Adrenal gland (tissue), 12 donors: Measurements from ENCODE around the gene FAM124B. TPM values are rescaled to one million over a fixed set of nuclear protein-coding genes. Genes with fewer than 3 reads are reported as not detected.
A peak's percentile ranks its signal among the peaks of the same experiment; 100 is the strongest.

Experiments
- DNase-seq, 7 donors: peaks; one replicate each; pipeline ENCODE4 v3.0.0-alpha.2; 2019 to 2020
- H3K27ac ChIP-seq, 5 donors: fragments of 200-600 bp; sonication (generic) in 4 of 5; 1 replicate in 3 of 5; 2 replicates in 2 of 5; pipeline versions ENCODE4 v1.5.1 to v1.8.0; 2016 to 2020; ENCODE audit warnings: mild to moderate bottlenecking in 1 of 5
- H3K27me3 ChIP-seq: fragments of 200-600 bp; 2 replicates; pipeline ENCODE4 v1.8.0; 2021
- H3K36me3 ChIP-seq, 2 donors: fragments of 200-600 bp; replicated peaks in 1 of 2; 1 replicate in 1 of 2; 2 replicates in 1 of 2; pipeline versions ENCODE4 v1.5.1 to v1.8.0; 2018 to 2022
- H3K4me1 ChIP-seq, 2 donors: fragments of 200-600 bp; replicated peaks in 1 of 2; 1 replicate in 1 of 2; 2 replicates in 1 of 2; pipeline versions ENCODE4 v1.5.1 to v1.8.0; 2018 to 2021
- H3K4me3 ChIP-seq, 4 donors: fragments of 200-600 bp; sonication (generic) in 3 of 4; one replicate each; pipeline ENCODE4 v1.5.1; 2016 to 2018
- H3K9me3 ChIP-seq, 3 donors: fragments of 200-600 bp; sonication (generic) in 1 of 3; replicated peaks in 1 of 3; 1 replicate in 2 of 3; 2 replicates in 1 of 3; pipeline versions ENCODE4 v1.5.1 to v1.8.0; 2016 to 2021
- POLR2A ChIP-seq, 2 donors: fragments of 450-650 bp; IDR thresholded peaks; one replicate each; pipeline ENCODE4 v1.6.1; 2017; ENCODE audit warnings: antibody characterized with exemption in 2 of 2, mild to moderate bottlenecking in 2 of 2, moderate library complexity in 1 of 2
- WGBS, 4 donors: extraction: QIAGEN DNeasy Blood & Tissue Kit in 2 of 4; methylation state at CpG; one replicate each; pipeline versions ENCODE4 v1.1.5 to v1.1.7; 2013 to 2017; 5-methylcytosine and 5-hydroxymethylcytosine counted together
- intact Hi-C, 2 donors: fragments of 100-400 bp; cut with DNase I; formaldehyde crosslinking; loops; one replicate each; pipeline versions ENCODE4 v1.14.1 to v1.15.0; 2022 to 2023
- polyA plus RNA-seq, 3 donors: library from polyadenylated mRNA; stranded (reverse); fragments of 200-250 nt in 2 of 3; fragments of 350-450 nt in 1 of 3; fragmentation: Illumina TruSeq in 1 of 3; extraction: RNeasy Lipid Tissue Mini Kit (QIAGEN cat#74804) in 1 of 3; gene quantifications; one replicate each; pipeline ENCODE4 v1.2.3, GENCODE V29; 2013 to 2014
- total RNA-seq, 9 donors: library from RNA; depleted of rRNA in 4 of 9; stranded (reverse); fragments of >200 nt in 4 of 9; fragments of 120-200 nt in 1 of 9; fragmentation: NEBNext Ultra II Directional in 1 of 9; extraction: Animal tissue kit (Norgen Biotek cat#: 25700) in 1 of 9; gene quantifications; one replicate each; pipeline versions ENCODE4 v1.1.0 to v1.2.4, GENCODE V29; 2013 to 2023
- TF ChIP-seq, protein P1 (sequence below), 6 experiments: fragments of 450-650 bp in 4 of 6; fragments of 200-600 bp in 2 of 6; sonication (generic) in 1 of 6; IDR thresholded peaks; 1 replicate in 5 of 6; 2 replicates in 1 of 6; pipeline versions ENCODE4 v1.5.1 to v1.8.0; 2016 to 2021; ENCODE audit warnings: antibody characterized with exemption in 6 of 6, mild to moderate bottlenecking in 2 of 6, moderate library complexity in 1 of 6
- donor health status: healthy with polysubstance abuse.
- donor health status: Bipolar disorder and iron deficiency.
- donor health status: DM: yes; HTN: yes; CAD: no.
- donor health status: DM: no; HTN: no; CAD: no.
- donor health status: DM: no; HTN: no; CAD: no.
- donor health status: DM: yes; HTN: yes; CAD: no.

Gene FAM124B
- total and polyA plus RNA-seq, 12 donors, result 0.16 to 1.1 (median 0.54) TPM; not detected in 2

DNA sequence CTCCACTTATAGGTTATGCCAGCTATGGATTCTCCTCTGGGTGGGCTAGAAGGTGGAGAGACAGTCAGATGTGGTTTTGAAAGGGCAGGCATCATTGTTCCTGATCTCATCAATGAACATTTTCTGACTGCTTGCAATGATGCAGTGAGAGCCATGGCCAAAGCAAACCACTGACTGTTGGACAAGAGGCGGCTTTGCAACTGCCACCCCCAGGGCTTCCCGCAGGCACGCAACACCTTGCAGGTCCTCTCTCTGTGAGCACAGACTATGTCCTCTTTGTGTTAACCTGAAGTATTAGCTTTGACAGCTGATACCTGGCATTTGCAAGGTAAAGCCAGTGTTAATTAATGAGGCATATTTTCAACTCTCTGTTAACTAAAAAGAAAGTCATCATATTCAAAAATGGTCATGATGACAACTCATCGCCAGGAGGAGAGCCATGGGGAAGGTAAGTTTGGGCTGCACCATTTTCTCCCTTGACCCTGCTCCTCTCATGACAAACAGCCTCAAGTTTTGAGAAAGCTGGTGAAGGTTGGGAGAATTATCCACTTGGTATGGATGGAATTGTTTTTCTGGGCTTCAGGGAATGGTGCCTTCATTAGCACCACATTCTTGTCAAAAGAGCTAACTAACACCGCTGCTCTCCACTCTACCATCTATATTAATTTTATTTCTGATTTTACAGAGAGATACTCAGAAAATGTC, 14.9 kb upstream of the FAM124B start:
- Histone ChIP-seq H3K27me3 (no peaks in the 10 kb centered on the region), H3K4me3 (no peak overlapping the region), H3K4me1 (no peaks in the 10 kb centered on the region), H3K9me3 (no peaks in the 10 kb centered on the region), H3K27ac (no peak overlapping the region), H3K36me3 (no peaks in the 10 kb centered on the region)
- intact Hi-C loops, result no loop called here
- TF ChIP-seq, protein P1, sequence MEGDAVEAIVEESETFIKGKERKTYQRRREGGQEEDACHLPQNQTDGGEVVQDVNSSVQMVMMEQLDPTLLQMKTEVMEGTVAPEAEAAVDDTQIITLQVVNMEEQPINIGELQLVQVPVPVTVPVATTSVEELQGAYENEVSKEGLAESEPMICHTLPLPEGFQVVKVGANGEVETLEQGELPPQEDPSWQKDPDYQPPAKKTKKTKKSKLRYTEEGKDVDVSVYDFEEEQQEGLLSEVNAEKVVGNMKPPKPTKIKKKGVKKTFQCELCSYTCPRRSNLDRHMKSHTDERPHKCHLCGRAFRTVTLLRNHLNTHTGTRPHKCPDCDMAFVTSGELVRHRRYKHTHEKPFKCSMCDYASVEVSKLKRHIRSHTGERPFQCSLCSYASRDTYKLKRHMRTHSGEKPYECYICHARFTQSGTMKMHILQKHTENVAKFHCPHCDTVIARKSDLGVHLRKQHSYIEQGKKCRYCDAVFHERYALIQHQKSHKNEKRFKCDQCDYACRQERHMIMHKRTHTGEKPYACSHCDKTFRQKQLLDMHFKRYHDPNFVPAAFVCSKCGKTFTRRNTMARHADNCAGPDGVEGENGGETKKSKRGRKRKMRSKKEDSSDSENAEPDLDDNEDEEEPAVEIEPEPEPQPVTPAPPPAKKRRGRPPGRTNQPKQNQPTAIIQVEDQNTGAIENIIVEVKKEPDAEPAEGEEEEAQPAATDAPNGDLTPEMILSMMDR (IDR thresholded peaks at IDR 0.05), result no peak
- no peak for TF ChIP-seq POLR2A (IDR thresholded peaks at IDR 0.05)
- DNase-seq, result no peak
- 90 to 93% (median 91%) methylated on average over 4 to 5 of the region's 5 CpGs for WGBS, 4 donors

DNA sequence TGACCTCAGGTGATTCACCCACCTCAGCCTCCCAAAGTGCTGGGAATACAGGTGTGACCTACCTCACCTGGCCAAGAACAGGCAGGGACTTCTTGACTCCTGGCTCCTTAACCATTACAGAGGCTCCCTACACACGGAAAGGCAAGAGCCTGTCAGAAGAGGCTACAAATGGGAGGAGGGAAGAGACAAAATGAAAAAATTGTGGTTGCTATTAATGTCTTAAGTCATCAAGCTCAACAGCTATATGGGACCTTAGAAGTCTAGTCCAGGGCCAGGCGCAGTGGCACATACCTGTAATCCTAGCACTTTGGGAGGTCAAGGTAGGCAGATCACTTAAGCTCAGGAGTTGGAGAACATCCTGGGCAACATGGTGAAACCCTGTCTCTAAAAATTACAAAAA, 11.5 kb upstream of the FAM124B start:
- no peaks in the 10 kb centered on the region for H3K9me3 ChIP-seq
- TF ChIP-seq, protein P1 (IDR thresholded peaks at IDR 0.05), result no peak
- no peak for TF ChIP-seq POLR2A (IDR thresholded peaks at IDR 0.05)
- 83 to 93% (median 85%) methylated on average over 2 of the region's 2 CpGs for WGBS, 4 donors
- H3K4me3 ChIP-seq, result no peak overlapping the region
- no peaks in the 10 kb centered on the region for H3K27me3 ChIP-seq
- H3K4me1 ChIP-seq, result no peaks in the 10 kb centered on the region
- no peaks in the 10 kb centered on the region for H3K36me3 ChIP-seq
- intact Hi-C loops, result no loop called here
- DNase-seq, result no peak
- H3K27ac ChIP-seq, result no peak overlapping the region

DNA sequence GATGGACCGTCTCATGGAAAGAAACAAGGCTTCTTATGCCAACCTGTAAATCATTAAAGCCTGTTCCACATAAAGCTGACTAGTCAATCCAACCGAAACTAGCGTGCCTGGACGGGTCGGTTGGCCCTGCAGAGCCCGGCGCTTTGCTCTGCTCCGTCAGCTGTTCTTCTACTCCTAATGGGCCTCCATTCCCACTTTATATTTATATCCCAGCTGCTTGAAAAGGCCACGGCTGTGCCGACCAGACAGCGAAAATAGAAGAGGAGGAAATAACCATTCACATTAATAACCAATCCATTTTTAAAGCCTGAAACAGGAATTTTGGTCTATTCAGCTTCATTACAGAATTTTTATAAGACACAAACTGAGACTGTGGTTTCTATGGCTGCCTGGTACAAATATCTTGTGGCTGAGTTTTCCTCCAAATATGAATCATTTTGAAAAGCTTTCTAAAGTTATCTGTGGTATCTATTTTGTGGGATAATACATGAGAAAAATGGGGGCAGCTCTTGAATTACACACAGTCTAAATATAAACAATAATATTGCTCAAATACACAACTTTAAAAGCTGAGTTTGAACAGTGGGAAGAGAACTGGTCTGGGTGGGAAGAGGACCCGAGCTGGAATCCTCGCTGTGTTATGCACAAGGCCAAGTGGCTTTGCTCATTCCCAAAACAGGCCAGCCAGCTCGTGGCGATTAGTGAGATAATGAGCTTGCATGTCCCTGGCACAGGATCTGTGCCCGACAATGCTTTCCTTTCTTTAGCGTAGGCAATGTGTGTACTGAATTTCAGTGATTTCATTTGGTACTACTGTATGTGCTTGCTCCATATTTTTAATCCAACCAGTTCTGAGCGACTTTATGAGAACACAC, 10.5 kb upstream of the FAM124B start:
- DNase-seq, result peak in 2 of 7 donors; percentile 14 to 18
- intact Hi-C loops, result no loop called here
- TF ChIP-seq POLR2A (IDR thresholded peaks at IDR 0.05), result no peak
- TF ChIP-seq, protein P1 (IDR thresholded peaks at IDR 0.05), result no peak
- Histone ChIP-seq H3K4me1 (no peaks in the 10 kb centered on the region), H3K9me3 (no peaks in the 10 kb centered on the region), H3K36me3 (no peaks in the 10 kb centered on the region), H3K27me3 (no peaks in the 10 kb centered on the region), H3K27ac (no peak overlapping the region), H3K4me3 (no peak overlapping the region)
- WGBS, 4 donors, result 73 to 82% (median 73%) methylated on average over 18 of the region's 18 CpGs

DNA sequence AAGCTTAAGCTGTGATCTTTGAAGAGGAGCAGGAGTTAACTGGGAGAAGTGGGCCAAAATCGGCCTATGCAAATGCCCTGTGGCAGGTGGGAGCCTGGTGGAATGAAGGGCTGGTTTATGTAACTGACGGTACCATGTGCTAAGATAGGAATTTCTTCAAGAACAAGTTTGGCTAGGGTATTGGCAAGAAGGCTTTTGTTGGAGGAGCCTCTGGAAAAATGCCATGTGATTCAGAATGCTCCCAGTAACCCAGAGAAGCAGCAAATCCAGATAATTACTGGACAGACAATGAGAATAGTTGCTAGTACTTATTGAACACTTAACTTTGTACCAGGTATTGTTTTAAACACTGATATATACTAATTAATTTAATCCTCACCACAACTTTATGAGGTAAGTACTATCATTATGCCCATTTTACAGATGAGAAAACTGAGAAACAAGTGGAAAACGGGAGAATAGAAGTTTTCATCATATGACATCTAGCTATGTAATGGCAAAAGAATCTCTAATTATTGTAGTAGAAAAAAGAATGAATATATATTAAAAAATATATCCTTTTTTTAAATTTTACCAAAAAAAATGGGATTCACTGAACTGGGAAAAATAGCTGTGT, 9.1 kb upstream of the FAM124B start:
- Histone ChIP-seq H3K27ac (no peak overlapping the region), H3K4me1 (no peaks in the 10 kb centered on the region), H3K36me3 (no peaks in the 10 kb centered on the region), H3K9me3 (no peaks in the 10 kb centered on the region), H3K27me3 (no peaks in the 10 kb centered on the region), H3K4me3 (no peak overlapping the region)
- 75 to 84% (median 79%) methylated on average over 3 of the region's 3 CpGs for WGBS, 4 donors
- DNase-seq, result no peak
- TF ChIP-seq POLR2A (IDR thresholded peaks at IDR 0.05), result no peak
- TF ChIP-seq, protein P1 (IDR thresholded peaks at IDR 0.05), result no peak
- intact Hi-C loops, result no loop called here
